Loucy (cell line): ENCODE data around the gene TMEM95.

Experiments used
- H2AFZ ChIP-seq: fragments of 200-600 bp; sonication (generic); 2 replicates; pipeline ENCODE4 v1.6.0; 2016; ENCODE audit warnings: antibody characterized with exemption, mild to moderate bottlenecking, low read length, moderate library complexity
- H3F3A ChIP-seq: fragments of 200-600 bp; 2 replicates; pipeline ENCODE4 v1.6.0; 2016; ENCODE audit warnings: antibody characterized with exemption, low read depth, mild to moderate bottlenecking
- H3K27me3 ChIP-seq: fragments of 200-600 bp; sonication (generic); 2 replicates; pipeline ENCODE4 v1.6.1; 2014; ENCODE audit warnings: low read length, mild to moderate bottlenecking; ENCODE audit not compliant: insufficient read depth, poor library complexity, severe bottlenecking
- H3K36me3 ChIP-seq: fragments of 200-600 bp; sonication (generic); 2 replicates; pipeline ENCODE4 v1.6.1; 2016; ENCODE audit warnings: low read length; ENCODE audit not compliant: insufficient read depth
- H3K4me1 ChIP-seq: fragments of 200-600 bp; sonication (generic); 2 replicates; pipeline ENCODE4 v1.5.1; 2014; ENCODE audit warnings: low read length, mild to moderate bottlenecking; ENCODE audit not compliant: insufficient read depth, poor library complexity, severe bottlenecking
- H3K4me2 ChIP-seq: fragments of 200-600 bp; sonication (generic); 2 replicates; pipeline ENCODE4 v1.6.0; 2014; ENCODE audit warnings: antibody characterized with exemption, low read length, low read depth, mild to moderate bottlenecking; ENCODE audit not compliant: poor library complexity, severe bottlenecking
- H3K4me3 ChIP-seq: fragments of 200-600 bp; sonication (generic); 2 replicates; pipeline ENCODE4 v1.5.1; 2014; ENCODE audit warnings: low read length, mild to moderate bottlenecking, mixed read lengths; ENCODE audit not compliant: poor library complexity, severe bottlenecking
- H3K79me2 ChIP-seq: fragments of 200-600 bp; sonication (generic); 2 replicates; pipeline ENCODE4 v1.6.1; 2014; ENCODE audit warnings: low read length; ENCODE audit not compliant: insufficient read depth
- H3K9ac ChIP-seq: fragments of 200-600 bp; sonication (generic); 2 replicates; pipeline ENCODE4 v1.6.0; 2014; ENCODE audit warnings: mild to moderate bottlenecking, low read depth, low read length, moderate library complexity; ENCODE audit not compliant: poor library complexity, severe bottlenecking
- H3K9me2 ChIP-seq: fragments of 200-600 bp; sonication (generic); replicated peaks from 2 replicates; pipeline ENCODE4 v1.6.1; 2016; ENCODE audit warnings: low read depth, low read length, mixed read lengths
- H3K9me3 ChIP-seq: fragments of 200-600 bp; sonication (generic); 2 replicates; pipeline ENCODE4 v1.6.1; 2014; ENCODE audit warnings: mild to moderate bottlenecking, antibody characterized with exemption, low read length, low read depth; ENCODE audit not compliant: insufficient read depth
- H4K20me1 ChIP-seq: fragments of 200-600 bp; sonication (generic); 2 replicates; pipeline ENCODE4 v1.6.0; 2014; ENCODE audit warnings: antibody characterized with exemption, low read length, mild to moderate bottlenecking; ENCODE audit not compliant: insufficient read depth, poor library complexity, severe bottlenecking
- EZH2phosphoT487 ChIP-seq: fragments of 200-600 bp; IDR thresholded peaks from 2 replicates; pipeline ENCODE4 v1.6.1; 2018; ENCODE audit warnings: antibody characterized with exemption, mild to moderate bottlenecking, moderate library complexity, borderline replicate concordance
- TF ChIP-seq, protein P1 (sequence below): fragments of 200-600 bp; sonication (generic); conservative IDR thresholded peaks from 2 replicates; pipeline ENCODE4 v1.5.1; 2014; ENCODE audit warnings: mild to moderate bottlenecking, antibody characterized with exemption, low read length

The TMEM95 gene

GRCh38 chr17:7354262-7354843 is 603 bp upstream of the TMEM95 start:
- H3K4me3 ChIP-seq: no peak overlapping the region
- no peak overlapping the region for H3K4me2 ChIP-seq
- no peaks in the 10 kb centered on the region for H3K79me2 ChIP-seq

GRCh38 chr17:7355573-7355972 is 617 bp downstream of the TMEM95 start:
- Histone ChIP-seq H3K4me3 (no peak overlapping the region), H3K27me3 (no peaks in the 10 kb centered on the region), H3K9ac (no peak overlapping the region), H3K4me1 (no peaks in the 10 kb centered on the region), H2AFZ (no peak overlapping the region), H4K20me1 (no peaks in the 10 kb centered on the region), H3F3A (no peaks in the 10 kb centered on the region), H3K4me2 (no peak overlapping the region), H3K36me3 (peaks cover 3% of the 10 kb centered on the region; the same call in 1 of the 2 replicates), H3K9me2 (no peaks in the 10 kb centered on the region), H3K9me3 (no peaks in the 10 kb centered on the region), H3K79me2 (no peaks in the 10 kb centered on the region)
- TF ChIP-seq, protein P1, sequence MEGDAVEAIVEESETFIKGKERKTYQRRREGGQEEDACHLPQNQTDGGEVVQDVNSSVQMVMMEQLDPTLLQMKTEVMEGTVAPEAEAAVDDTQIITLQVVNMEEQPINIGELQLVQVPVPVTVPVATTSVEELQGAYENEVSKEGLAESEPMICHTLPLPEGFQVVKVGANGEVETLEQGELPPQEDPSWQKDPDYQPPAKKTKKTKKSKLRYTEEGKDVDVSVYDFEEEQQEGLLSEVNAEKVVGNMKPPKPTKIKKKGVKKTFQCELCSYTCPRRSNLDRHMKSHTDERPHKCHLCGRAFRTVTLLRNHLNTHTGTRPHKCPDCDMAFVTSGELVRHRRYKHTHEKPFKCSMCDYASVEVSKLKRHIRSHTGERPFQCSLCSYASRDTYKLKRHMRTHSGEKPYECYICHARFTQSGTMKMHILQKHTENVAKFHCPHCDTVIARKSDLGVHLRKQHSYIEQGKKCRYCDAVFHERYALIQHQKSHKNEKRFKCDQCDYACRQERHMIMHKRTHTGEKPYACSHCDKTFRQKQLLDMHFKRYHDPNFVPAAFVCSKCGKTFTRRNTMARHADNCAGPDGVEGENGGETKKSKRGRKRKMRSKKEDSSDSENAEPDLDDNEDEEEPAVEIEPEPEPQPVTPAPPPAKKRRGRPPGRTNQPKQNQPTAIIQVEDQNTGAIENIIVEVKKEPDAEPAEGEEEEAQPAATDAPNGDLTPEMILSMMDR: no peak
- no peak for TF ChIP-seq EZH2phosphoT487

More at GRCh38 chr17:7354262-7354843, 603 bp upstream of the TMEM95 start:
- H3K4me1 ChIP-seq: no peaks in the 10 kb centered on the region
- H3K9ac ChIP-seq: no peak overlapping the region
- H2AFZ ChIP-seq: no peak overlapping the region
- no peaks in the 10 kb centered on the region for H3K27me3 ChIP-seq
- peaks cover 3% of the 10 kb centered on the region; the same call in 1 of the 2 replicates for H3K36me3 ChIP-seq
- TF ChIP-seq, protein P1: no peak
- no peak for TF ChIP-seq EZH2phosphoT487
- no peaks in the 10 kb centered on the region for H3K9me3 ChIP-seq
- H4K20me1 ChIP-seq: no peaks in the 10 kb centered on the region
- no peaks in the 10 kb centered on the region for H3F3A ChIP-seq
- no peaks in the 10 kb centered on the region for H3K9me2 ChIP-seq

DNA sequence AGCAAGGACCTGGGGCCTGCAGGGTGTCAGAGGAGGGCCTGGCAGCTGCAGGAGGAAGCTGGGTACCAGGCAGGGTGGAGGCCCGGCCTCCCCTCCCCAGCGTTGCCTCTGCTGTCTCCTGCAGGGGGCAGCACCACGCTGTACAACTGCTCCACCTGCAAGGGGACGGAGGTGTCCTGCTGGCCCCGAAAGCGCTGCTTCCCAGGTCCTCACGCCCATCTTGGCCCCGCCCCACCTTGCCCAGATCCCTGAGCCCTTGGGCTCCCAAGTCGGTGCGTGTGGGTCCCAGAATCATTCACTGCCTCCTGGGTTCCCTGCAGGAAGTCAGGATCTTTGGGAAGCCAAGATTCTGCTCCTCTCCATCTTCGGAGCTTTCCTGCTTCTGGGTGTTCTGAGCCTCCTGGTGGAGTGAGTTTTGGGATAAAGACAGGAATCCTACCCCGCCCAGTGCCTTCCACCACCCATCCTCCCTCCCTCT is 1.2 kb downstream of the TMEM95 start:
- H3K9me3 ChIP-seq: no peaks in the 10 kb centered on the region
- H3K27me3 ChIP-seq: no peaks in the 10 kb centered on the region
- no peak overlapping the region for H3K4me2 ChIP-seq
- no peaks in the 10 kb centered on the region for H3K4me1 ChIP-seq
- no peaks in the 10 kb centered on the region for H3F3A ChIP-seq
- H3K4me3 ChIP-seq: no peak overlapping the region
- no peak for TF ChIP-seq EZH2phosphoT487
- TF ChIP-seq, protein P1: peak; percentile 81
- no peaks in the 10 kb centered on the region for H3K9me2 ChIP-seq
- no peak overlapping the region for H3K9ac ChIP-seq
- H2AFZ ChIP-seq: peak overlapping the region; percentile 70
- H3K79me2 ChIP-seq: no peaks in the 10 kb centered on the region
- H3K36me3 ChIP-seq: peaks cover 3% of the 10 kb centered on the region; the same call in 1 of the 2 replicates
- no peaks in the 10 kb centered on the region for H4K20me1 ChIP-seq
